Measurements from ENCODE around the gene TMEM131.
A peak's percentile ranks its signal among the peaks of the same experiment; 100 is the strongest.
"Not testable (repeated sequence)": the region's sequence is repeated elsewhere in the genome, so short reads cannot be mapped to it uniquely, and the experiment has no call there.

The TMEM131 gene

GRCh38 chr2:97831121-97831520 lies 164.6 kb downstream of the TMEM131 start:
- no peak for TF ChIP-seq CTCF (IDR thresholded peaks at IDR 0.05; ENCODE audit: low read depth, low read length)
- H3K4me3 ChIP-seq (ENCODE audit: low read depth, low read length) = no peak overlapping the region
- in situ Hi-C loops (cut with HindIII; ENCODE audit: low sequenced_read_pairs) = no loop called here
- no peak for DNase-seq (ENCODE audit: low read depth, low spot score)

- in situ Hi-C loops (cut with HindIII; ENCODE audit: low sequenced_read_pairs); H3K4me3 ChIP-seq (ENCODE audit: low read depth, low read length); DNase-seq (ENCODE audit: low read depth, low spot score): not testable (repeated sequence)
Measured at GRCh38 chr2:97829255-97829654, 166.5 kb downstream of the TMEM131 start.

GRCh38 chr2:97827013-97827412 lies 168.7 kb downstream of the TMEM131 start:
- in situ Hi-C loops (cut with HindIII; ENCODE audit: low sequenced_read_pairs) = not testable (repeated sequence)

GRCh38 chr2:97826266-97826847 lies 169.4 kb downstream of the TMEM131 start:
- in situ Hi-C loops (cut with HindIII; ENCODE audit: low sequenced_read_pairs); DNase-seq (ENCODE audit: low read depth, low spot score); H3K4me3 ChIP-seq (ENCODE audit: low read depth, low read length): not testable (repeated sequence)

More at GRCh38 chr2:97827013-97827412, 168.7 kb downstream of the TMEM131 start:
- DNase-seq (ENCODE audit: low read depth, low spot score); H3K4me3 ChIP-seq (ENCODE audit: low read depth, low read length): not testable (repeated sequence)

- DNase-seq (ENCODE audit: low read depth, low spot score); H3K4me3 ChIP-seq (ENCODE audit: low read depth, low read length); in situ Hi-C loops (cut with HindIII; ENCODE audit: low sequenced_read_pairs): not testable (repeated sequence)
Measured at GRCh38 chr2:97824011-97824410, 171.7 kb downstream of the TMEM131 start.

- in situ Hi-C loops (cut with HindIII; ENCODE audit: low sequenced_read_pairs); H3K4me3 ChIP-seq (ENCODE audit: low read depth, low read length); DNase-seq (ENCODE audit: low read depth, low spot score): not testable (repeated sequence)
Measured at GRCh38 chr2:97821862-97822261, 173.9 kb downstream of the TMEM131 start.

GRCh38 chr2:97819754-97820153 lies 176.0 kb downstream of the TMEM131 start:
- in situ Hi-C loops (cut with HindIII; ENCODE audit: low sequenced_read_pairs) = no loop called here
- TF ChIP-seq CTCF (IDR thresholded peaks at IDR 0.05; ENCODE audit: low read depth, low read length) = no peak
- no peak overlapping the region for H3K4me3 ChIP-seq (ENCODE audit: low read depth, low read length)
- DNase-seq (ENCODE audit: low read depth, low spot score) = no peak

GRCh38 chr2:97816411-97816810 lies 179.3 kb downstream of the TMEM131 start:
- no peak for TF ChIP-seq CTCF (IDR thresholded peaks at IDR 0.05; ENCODE audit: low read depth, low read length)
- no peak for DNase-seq (ENCODE audit: low read depth, low spot score)
- H3K4me3 ChIP-seq (ENCODE audit: low read depth, low read length) = no peak overlapping the region
- in situ Hi-C loops (cut with HindIII; ENCODE audit: low sequenced_read_pairs) = no loop called here

GRCh38 chr2:97812931-97813330 lies 182.8 kb downstream of the TMEM131 start:
- DNase-seq (ENCODE audit: low read depth, low spot score) = peak; percentile 15
- no peak overlapping the region for H3K4me3 ChIP-seq (ENCODE audit: low read depth, low read length)
- no peak for TF ChIP-seq CTCF (IDR thresholded peaks at IDR 0.05; ENCODE audit: low read depth, low read length)
- in situ Hi-C loops (cut with HindIII; ENCODE audit: low sequenced_read_pairs) = no loop called here

Measured in astrocyte of the spinal cord (primary cell).